K562 (cell line): ENCODE measurements around the gene STX7. TPM values are rescaled to one million over a fixed set of nuclear protein-coding genes. Genes with fewer than 3 reads are reported as not detected.

Experiments
- ATAC-seq: fragments of 200-7000 bp; cut with Tn5 transposase; 3 replicates; pipeline ENCODE4 v1.9.1; 2020; ENCODE audit warnings: moderate library complexity
- Bru-seq: library from RNA; stranded (reverse); fragments of 400-500 nt; gene quantifications from one replicate; lab custom pipeline; 2021; lab: Mats Ljungman, UMichigan
- BruChase-seq, 2 experiments: library from RNA; stranded (reverse); fragments of 400-500 nt; gene quantifications; one replicate each; lab custom pipeline; 2021; lab: Mats Ljungman, UMichigan
- BruUV-seq: library from RNA; stranded (reverse); fragments of 400-500 nt; replicated peaks from 2 replicates; lab custom pipeline; 2021; lab: Mats Ljungman, UMichigan
- CTCF ChIA-PET: fragments of 300-600 bp; formaldehyde crosslinking; extraction: SDS; loops from one replicate; lab custom pipeline; 2021; ENCODE audit warnings: low intra/inter-chr PET ratio; lab: Yijun Ruan, JAX
- POLR2A ChIA-PET: fragments of 300-600, 350-650 bp; sonication (Branson Sonifier 250); formaldehyde crosslinking; extraction: SDS; loops from one replicate; lab custom pipeline; 2021; ENCODE audit warnings: antibody characterized with exemption, inconsistent platforms; lab: Yijun Ruan, JAX
- DNase-seq, 4 experiments: peaks; one replicate each; pipeline versions ENCODE4 v3.0.0 to v3.0.0-alpha.2; 2011 to 2018; ENCODE audit warnings: low spot score in 3 of 4, mixed read lengths in 3 of 4; ENCODE audit errors: extremely low read depth in 1 of 4
- FAIRE-seq: peaks from 2 replicates; lab custom pipeline; 2011; peaks lifted over from hg19 to GRCh38; lab: Jason Lieb, UNC
- H2AFZ ChIP-seq: 2 replicates; pipeline ENCODE4 v1.6.0; 2011; ENCODE audit warnings: low read depth, low read length, control low read depth, inconsistent platforms
- H3K27ac ChIP-seq: fragments of 200-600 bp; 3 replicates; pipeline ENCODE4 v1.8.0; 2011; ENCODE audit warnings: low read depth, mild to moderate bottlenecking, control low read depth, inconsistent platforms, low read length, moderate library complexity, mixed read lengths; ENCODE audit errors: extremely low read depth
- H3K27me3 ChIP-seq, 2 experiments: fragments of 300-600 bp in 1 of 2; 2 replicates in 1 of 2; 3 replicates in 1 of 2; pipeline versions ENCODE4 v1.6.0 to v1.8.0; 2011; ENCODE audit warnings: inconsistent platforms in 2 of 2, low read length in 2 of 2, mild to moderate bottlenecking in 1 of 2, mixed read lengths in 1 of 2, moderate library complexity in 1 of 2; ENCODE audit not compliant: control insufficient read depth in 2 of 2, insufficient read depth in 2 of 2
- H3K36me3 ChIP-seq: fragments of 300-600 bp; 3 replicates; pipeline ENCODE4 v1.8.0; 2011; ENCODE audit warnings: mild to moderate bottlenecking, low read length, inconsistent platforms; ENCODE audit not compliant: control insufficient read depth, insufficient read depth
- H3K4me1 ChIP-seq, 2 experiments: fragments of 200-600 bp in 1 of 2; replicated peaks in 1 of 2; 2 replicates in 1 of 2; 3 replicates in 1 of 2; pipeline versions ENCODE4 v1.5.1 to v1.8.0; 2011; ENCODE audit warnings: inconsistent platforms in 2 of 2, low read length in 2 of 2, mild to moderate bottlenecking in 1 of 2, mixed read lengths in 1 of 2, moderate library complexity in 1 of 2; ENCODE audit not compliant: control insufficient read depth in 2 of 2, insufficient read depth in 2 of 2
- H3K4me2 ChIP-seq: 2 replicates; pipeline ENCODE4 v1.6.1; 2011; ENCODE audit warnings: low read length, control low read depth, inconsistent platforms, mixed read lengths; ENCODE audit not compliant: insufficient read depth
- H3K4me3 ChIP-seq: fragments of 200-600 bp; sonication (generic), shearing (Covaris generic); 2 replicates; pipeline ENCODE4 v1.5.1; 2016; ENCODE audit warnings: control low read depth, inconsistent platforms
- H3K79me2 ChIP-seq: fragments of 200-600 bp; 3 replicates; pipeline ENCODE4 v1.8.0; 2011; ENCODE audit warnings: low read length, inconsistent platforms; ENCODE audit not compliant: control insufficient read depth, insufficient read depth
- H3K9ac ChIP-seq, 2 experiments: 2 replicates each; pipeline versions ENCODE4 v1.6.0 to v1.6.1; 2011; ENCODE audit warnings: low read depth in 2 of 2, low read length in 2 of 2, control low read depth in 1 of 2, inconsistent platforms in 1 of 2, mild to moderate bottlenecking in 1 of 2, mixed read lengths in 1 of 2; ENCODE audit not compliant: insufficient read depth in 1 of 2
- H3K9me1 ChIP-seq: one replicate; pipeline ENCODE4 v1.6.0; 2011; ENCODE audit warnings: inconsistent platforms, mild to moderate bottlenecking, low read length, moderate library complexity; ENCODE audit not compliant: control insufficient read depth, insufficient read depth
- H3K9me3 ChIP-seq: replicated peaks from 2 replicates; pipeline ENCODE4 v1.5.1; 2011; ENCODE audit warnings: low read depth, low read length, inconsistent platforms; ENCODE audit not compliant: control insufficient read depth, insufficient read depth
- H4K20me1 ChIP-seq: replicated peaks from 2 replicates; pipeline ENCODE4 v1.6.1; 2011; ENCODE audit warnings: low read length, inconsistent platforms, mixed read lengths; ENCODE audit not compliant: control insufficient read depth, insufficient read depth
- BDP1 ChIP-seq: IDR thresholded peaks from 3 replicates; pipeline ENCODE4 v1.6.1; 2011; ENCODE audit not compliant: insufficient read length, insufficient read depth
- ESRRA ChIP-seq: fragments of 450-650 bp; IDR thresholded peaks from 2 replicates; pipeline ENCODE4 v1.6.1; 2014; ENCODE audit warnings: low read depth, mild to moderate bottlenecking, moderate library complexity, borderline replicate concordance
- FIP1L1 ChIP-seq: fragments of 200-400 bp; formaldehyde crosslinking; IDR thresholded peaks from 2 replicates; pipeline ENCODE4 v1.6.1; 2018; ENCODE audit warnings: mild to moderate bottlenecking, low read depth, low read length; ENCODE audit not compliant: poor library complexity, severe bottlenecking
- FOXK2 ChIP-seq, 2 experiments: fragments of 450-650 bp; IDR thresholded peaks in 1 of 2; conservative IDR thresholded peaks in 1 of 2; 2 replicates each; pipeline ENCODE4 v1.6.1; 2016; ENCODE audit warnings: low read depth in 2 of 2, mild to moderate bottlenecking in 1 of 2
- HMGN3 ChIP-seq: IDR thresholded peaks from 2 replicates; pipeline ENCODE4 v1.6.1; 2011; ENCODE audit warnings: borderline replicate concordance, low read depth, mild to moderate bottlenecking, mixed read lengths, low read length; ENCODE audit not compliant: insufficient read length; ENCODE audit errors: extremely low read depth
- KDM1A ChIP-seq, 2 experiments: fragments of 450-650 bp; IDR thresholded peaks; 2 replicates each; pipeline ENCODE4 v1.6.1; 2016; ENCODE audit warnings: mild to moderate bottlenecking in 2 of 2
- POLR2B ChIP-seq: fragments of 450-650 bp; IDR thresholded peaks from 2 replicates; pipeline ENCODE4 v1.6.1; 2018; ENCODE audit warnings: low read depth; ENCODE audit not compliant: partially characterized antibody
- POLR2H ChIP-seq: IDR thresholded peaks from 2 replicates; pipeline ENCODE4 v1.6.1; 2016; ENCODE audit warnings: missing genetic modification characterization, low read depth, mild to moderate bottlenecking, control low read depth, missing compliant biosample characterization, moderate library complexity
- PTBP1 ChIP-seq: fragments of 200-400 bp; formaldehyde crosslinking; IDR thresholded peaks from 2 replicates; pipeline ENCODE4 v1.6.1; 2017; ENCODE audit warnings: low read depth, low read length
- SIN3B ChIP-seq: fragments of 450-650 bp; IDR thresholded peaks from 2 replicates; pipeline ENCODE4 v1.6.1; 2017; ENCODE audit warnings: low read depth, mild to moderate bottlenecking, moderate library complexity
- SRF ChIP-seq, 2 experiments: fragments of 250-450, 450-650 bp in 1 of 2; sonication (Bioruptor Pico) in 1 of 2; sonication (generic) in 1 of 2; formaldehyde crosslinking; IDR thresholded peaks; 2 replicates each; pipeline versions ENCODE4 v1.5.0 to v1.5.1; 2020 to 2022; ENCODE audit warnings: mild to moderate bottlenecking in 1 of 2, missing genetic modification reagents in 1 of 2
- WGBS: fragments of 100-300 bp; shearing (Covaris generic); methylation state at CpG from one replicate; pipeline ENCODE4 v1.1.6; 2016; ENCODE audit warnings: low coverage, mixed read lengths; ENCODE audit not compliant: insufficient coverage; ENCODE audit errors: missing lambda C conversion rate; 5-methylcytosine and 5-hydroxymethylcytosine counted together
- in situ Hi-C: fragments of 300-500 bp; cut with MboI; formaldehyde crosslinking; loops from 4 replicates; pipeline ENCODE4 v1.15.0; 2018; ENCODE audit warnings: inconsistent platforms, mixed read lengths
- intact Hi-C: fragments of 100-400 bp; cut with micrococcal nuclease; formaldehyde crosslinking; loops from 2 replicates; pipeline ENCODE4 v1.14.2; 2022
- long read RNA-seq, 3 experiments: library from polyadenylated mRNA in 2 of 3; library from RNA in 1 of 3; unstranded in 2 of 3; stranded (forward) in 1 of 3; transcript quantifications; one replicate each; pipeline ENCODE4 v2.0.0, GENCODE V29; 2019 to 2022
- polyA minus RNA-seq, 3 experiments: library from RNA; depleted of rRNA, polyadenylated mRNA; stranded (reverse); fragments of >200 nt; gene quantifications; 2 replicates each; pipeline ENCODE4 v1.2.3, GENCODE V29; 2011
- polyA plus RNA-seq, 8 experiments: library from polyadenylated mRNA; depleted of rRNA in 4 of 8; stranded (reverse) in 5 of 8; unstranded in 3 of 8; fragments of >200 nt; fragmentation: Nextera tagmentation in 2 of 8; fragmentation: Illumina TruSeq in 1 of 8; extraction: Ambion mirVana in 2 of 8; extraction: Trizol in 1 of 8; gene quantifications; 2 replicates each; pipeline versions ENCODE4 v1.2.1 to v1.2.3, GENCODE V29; 2011 to 2014; ENCODE audit warnings: inconsistent platforms in 1 of 8, missing spikeins in 1 of 8
- total RNA-seq, 7 experiments: library from RNA; depleted of rRNA in 6 of 7; stranded (reverse); fragments of >200 nt in 6 of 7; fragmentation: Illumina TruSeq in 2 of 7; extraction: Trizol in 2 of 7; gene quantifications; 2 replicates each; pipeline versions ENCODE4 v1.2.1 to v1.2.3, GENCODE V29; 2011 to 2021; ENCODE audit warnings: low replicate concordance in 1 of 7

STX7 gene, protein sequence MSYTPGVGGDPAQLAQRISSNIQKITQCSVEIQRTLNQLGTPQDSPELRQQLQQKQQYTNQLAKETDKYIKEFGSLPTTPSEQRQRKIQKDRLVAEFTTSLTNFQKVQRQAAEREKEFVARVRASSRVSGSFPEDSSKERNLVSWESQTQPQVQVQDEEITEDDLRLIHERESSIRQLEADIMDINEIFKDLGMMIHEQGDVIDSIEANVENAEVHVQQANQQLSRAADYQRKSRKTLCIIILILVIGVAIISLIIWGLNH
- total RNA-seq (2011; cell fraction: chromatin; rRNA removed; ENCODE audit: low replicate concordance), result 15.2 and 26.2 TPM in 2 replicates
- 19.7 and 24.0 TPM in 2 replicates for total RNA-seq (2011; cell fraction: nucleolus; rRNA removed)
- 22.8 and 25.0 TPM in 2 replicates for total RNA-seq (2011; cell fraction: nucleoplasm; rRNA removed)
- total RNA-seq (2014; rRNA removed) (15.5 and 22.5 TPM in 2 replicates), total RNA-seq (2014; rRNA removed; fragmentation: Illumina TruSeq; extraction: Trizol) (26.7 and 29.4 TPM in 2 replicates), total RNA-seq (2015; rRNA removed; fragmentation: Illumina TruSeq; extraction: Trizol) (24.5 and 30.3 TPM in 2 replicates), total RNA-seq (2021) (24.8 and 25.3 TPM in 2 replicates), polyA plus RNA-seq (2011; rRNA removed) (29.0 and 34.4 TPM in 2 replicates), polyA plus RNA-seq (2014; fragmentation: Illumina TruSeq; extraction: Trizol) (26.9 and 28.4 TPM in 2 replicates), polyA plus RNA-seq (2014; fragmentation: Nextera tagmentation; extraction: Ambion mirVana) (10 to 100 TPM; 13.0 to 14.6 TPM), polyA plus RNA-seq (2014; rRNA removed) (15.0 and 15.6 TPM in 2 replicates), polyA minus RNA-seq (2011; rRNA and poly(A)+ RNA removed) (28.7 and 43.2 TPM in 2 replicates), Bru-seq, nascent RNA (percentile 80 among the genes with signal in this experiment), BruChase-seq, experiment 1, labeled RNA remaining after a 2-hour chase (percentile 87 among the genes with signal in this experiment), BruChase-seq, experiment 2, labeled RNA remaining after a 6-hour chase (percentile 86 among the genes with signal in this experiment)
- polyA plus RNA-seq (2011; cell fraction: cytosol; rRNA removed), result 7.0 and 11.7 TPM in 2 replicates
- polyA plus RNA-seq (2011; cell fraction: nucleus; rRNA removed), result 22.3 and 35.5 TPM in 2 replicates
- 19.6 and 23.8 TPM in 2 replicates for polyA plus RNA-seq (2012)
- polyA minus RNA-seq (2011; cell fraction: cytosol; rRNA and poly(A)+ RNA removed), result 7.3 and 13.3 TPM in 2 replicates
- 29.6 and 51.4 TPM in 2 replicates for polyA minus RNA-seq (2011; cell fraction: nucleus; rRNA and poly(A)+ RNA removed)
- long read RNA-seq, experiment 1, full-length matches to known transcripts, result 45 of 73 reads
- long read RNA-seq, experiment 1, partial matches to known transcripts, result 6 of 73 reads
- long read RNA-seq, experiment 1, other reads (novel, unspliced or antisense), result 22 of 73 reads
- long read RNA-seq, experiment 2, full-length matches to known transcripts, result 4 of 18 reads
- long read RNA-seq, experiment 2, partial matches to known transcripts, result 4 of 18 reads
- long read RNA-seq, experiment 2, other reads (novel, unspliced or antisense), result 10 of 18 reads
- long read RNA-seq, experiment 3, full-length matches to known transcripts, result 20 of 24 reads
- long read RNA-seq, experiment 3, partial matches to known transcripts, result 1 of 24 reads
- long read RNA-seq, experiment 3, other reads (novel, unspliced or antisense), result 3 of 24 reads

DNA sequence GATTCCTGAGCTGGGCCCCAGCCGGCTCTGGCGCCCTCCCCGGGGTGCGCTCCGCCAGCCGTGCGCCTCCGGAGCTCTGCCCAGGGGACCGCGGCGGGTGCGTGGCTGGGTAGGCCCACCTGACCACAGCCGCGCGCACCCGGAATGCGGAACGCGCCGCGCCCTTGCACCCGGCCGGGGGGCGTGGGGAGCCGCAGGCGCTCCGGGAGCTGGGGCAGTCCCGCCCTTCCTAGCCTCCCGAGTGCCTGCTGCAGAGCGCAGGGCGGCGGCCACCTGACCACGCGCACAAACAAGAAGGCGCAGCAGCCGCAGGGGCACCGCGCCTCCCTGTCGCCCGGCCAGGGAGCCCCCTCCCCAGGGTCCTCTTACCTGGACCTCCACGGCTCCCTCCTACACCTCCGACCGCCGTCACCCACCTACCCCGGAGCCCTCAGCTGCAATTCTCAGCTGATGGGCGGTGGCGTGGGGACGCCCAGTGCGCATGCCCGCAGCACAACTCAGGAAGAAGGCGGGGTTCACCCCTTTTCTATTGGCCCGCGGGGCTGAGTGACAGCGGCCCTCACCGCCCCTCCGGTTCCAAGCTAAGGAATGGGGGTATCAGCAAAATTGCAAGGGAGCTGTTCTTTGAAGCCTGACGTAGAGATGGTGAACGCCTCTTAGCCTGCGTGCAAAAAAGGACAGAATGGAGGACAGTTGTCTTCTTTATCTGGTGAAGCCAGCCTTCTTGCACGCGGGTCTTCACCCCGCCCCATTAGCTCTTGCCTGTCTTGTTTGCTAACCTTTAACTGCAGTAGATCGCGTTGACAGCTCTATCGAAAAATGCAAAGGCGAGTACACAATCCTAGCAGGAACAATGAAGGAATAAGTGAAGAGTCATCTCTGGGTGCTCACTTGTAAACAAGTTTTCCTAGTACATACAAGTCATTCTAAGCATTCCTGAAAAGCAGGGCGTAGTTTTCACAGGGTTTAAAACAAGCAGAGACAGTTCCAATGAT lies at the start of gene STX7:
STX7 (minus strand) TSS at position 479 of the 995 bp plus-strand sequence. CDS start 9,586 bp downstream, outside the sequence.
- Histone ChIP-seq H3K9ac (peak within 1 kb of the TSS; percentile 73 to 90), H4K20me1 (no peaks in the 10 kb centered on the region), H3K9me1 (no peaks in the 10 kb centered on the region), H3K4me1 (peaks cover 0 to 14% of the 10 kb centered on the region in 2 experiments; a peak in 2 of 5 replicates), H3K27ac (peak within 1 kb of the TSS; percentile 65), H3K27me3 (no peaks in the 10 kb centered on the region), H3K4me3 (peak within 1 kb of the TSS; percentile 77), H3K9me3 (no peaks in the 10 kb centered on the region), H3K79me2 (peaks cover 48% of the 10 kb centered on the region), H2AFZ (peak within 1 kb of the TSS; percentile 86), H3K36me3 (peaks cover 7% of the 10 kb centered on the region; the same call in 2 of the 3 replicates), H3K4me2 (peak within 1 kb of the TSS; percentile 85)
- ChIA-PET CTCF (no interaction called here), POLR2A (interaction anchor here (0.6 to 1.5 kb wide), 4 partner anchors 13 to 424 kb away, joined by 3 to 12 read pairs (median 4); partner anchors contain the start of gene RPS12)
- TSS peak; percentile 50 for BruUV-seq
- ATAC-seq, result peak; percentile 96
- in situ Hi-C loops (loop anchor here (25.0 kb wide), 1 partner anchor 1574 kb away; no protein-coding TSS in a partner anchor), intact Hi-C loops (loop anchor here (5.0 kb wide), 1 partner anchor 299 kb away; the partner anchor contains the start of gene RPS12)
- peak; percentile 96 for FAIRE-seq
- WGBS, result under 1% methylated on average over 37 of the region's 67 CpGs
- peak; percentile 92 to 96 (median 94) for DNase-seq
- TF ChIP-seq ESRRA, result peak; percentile 46; the same call in 1 of the 2 replicates
- 0 out of 4 replicates have a peak, but pooled peaks of 1 of the 2 experiments have one; percentile 27 for TF ChIP-seq KDM1A (IDR thresholded peaks at IDR 0.05)
- TF ChIP-seq PTBP1, result no peak
- TF ChIP-seq FOXK2 (conservative IDR thresholded peaks at IDR 0.05 in 1 of 2, IDR thresholded peaks at IDR 0.05 in 1 of 2; ENCODE audit: low read depth in 2 of 2), result peak; percentile 50 to 60; a peak in 3 of 4 replicates
- TF ChIP-seq POLR2H (tag), result no peak
- peak; percentile 63 for TF ChIP-seq POLR2B
- TF ChIP-seq SRF (CRISPR knock-in tag; IDR thresholded peaks at IDR 0.05), result 0 out of 4 replicates have a peak, but pooled peaks of 1 of the 2 experiments have one; percentile 46
- peak; percentile 40; the same call in 1 of the 2 replicates for TF ChIP-seq SIN3B
- peak; percentile 56 for TF ChIP-seq FIP1L1
- TF ChIP-seq HMGN3, result peak; percentile 41
- no peak for TF ChIP-seq BDP1
